HG02571 (cell line): ENCODE measurements around the gene RRP8.

Experiments
- ATAC-seq: cut with Tn5 transposase; IDR thresholded peaks from one replicate; pipeline ENCODE4 v1.9.1; 2021; ENCODE audit warnings: mild to moderate bottlenecking, moderate library complexity; ENCODE audit not compliant: unreplicated experiment

RRP8 gene

DNA sequence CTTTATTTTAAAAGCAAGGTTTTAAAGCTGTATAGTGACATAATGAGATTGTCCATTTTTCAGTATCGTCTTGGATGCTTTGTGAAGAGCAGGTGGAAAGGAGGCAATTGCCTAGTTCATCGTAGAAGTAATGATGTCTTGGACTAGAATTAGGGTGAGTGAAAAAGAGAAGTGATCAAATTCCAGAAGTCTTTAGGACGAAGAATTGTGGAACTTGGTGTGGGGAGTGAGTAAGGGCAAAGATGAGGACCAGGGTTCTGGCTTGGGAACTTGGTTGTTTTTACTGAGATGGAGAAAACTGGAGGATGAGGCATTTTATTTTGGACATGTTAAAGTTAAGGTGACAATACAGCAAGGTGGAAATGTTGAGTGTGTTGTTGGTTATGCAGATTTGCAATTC is 1.4 kb upstream of the RRP8 start:
- no peak for ATAC-seq

DNA sequence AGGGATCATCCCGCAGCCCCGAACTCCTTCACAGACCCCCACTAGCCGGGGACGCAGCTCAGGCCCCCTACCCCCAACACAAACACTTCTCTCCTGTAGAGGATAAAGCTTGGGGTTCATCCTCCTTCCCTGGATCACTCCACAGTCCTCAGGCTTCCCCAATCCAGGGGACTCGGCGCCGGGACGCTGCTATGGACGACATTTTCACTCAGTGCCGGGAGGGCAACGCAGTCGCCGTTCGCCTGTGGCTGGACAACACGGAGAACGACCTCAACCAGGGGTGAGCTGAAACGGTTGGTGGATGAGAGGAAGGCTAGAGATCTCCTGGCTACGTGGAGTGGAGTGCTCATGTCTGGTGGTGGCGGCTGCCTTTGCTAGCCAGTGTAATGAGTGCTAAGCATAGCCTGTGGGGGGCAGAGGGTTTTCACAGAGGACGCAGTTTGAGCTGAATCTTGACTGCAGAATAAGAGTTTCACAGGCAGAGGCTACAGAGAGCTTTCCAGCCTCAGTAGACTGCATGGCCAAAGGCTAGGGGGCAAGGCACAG is 738 bp upstream of the RRP8 start:
- ATAC-seq, result peak; percentile 37

DNA sequence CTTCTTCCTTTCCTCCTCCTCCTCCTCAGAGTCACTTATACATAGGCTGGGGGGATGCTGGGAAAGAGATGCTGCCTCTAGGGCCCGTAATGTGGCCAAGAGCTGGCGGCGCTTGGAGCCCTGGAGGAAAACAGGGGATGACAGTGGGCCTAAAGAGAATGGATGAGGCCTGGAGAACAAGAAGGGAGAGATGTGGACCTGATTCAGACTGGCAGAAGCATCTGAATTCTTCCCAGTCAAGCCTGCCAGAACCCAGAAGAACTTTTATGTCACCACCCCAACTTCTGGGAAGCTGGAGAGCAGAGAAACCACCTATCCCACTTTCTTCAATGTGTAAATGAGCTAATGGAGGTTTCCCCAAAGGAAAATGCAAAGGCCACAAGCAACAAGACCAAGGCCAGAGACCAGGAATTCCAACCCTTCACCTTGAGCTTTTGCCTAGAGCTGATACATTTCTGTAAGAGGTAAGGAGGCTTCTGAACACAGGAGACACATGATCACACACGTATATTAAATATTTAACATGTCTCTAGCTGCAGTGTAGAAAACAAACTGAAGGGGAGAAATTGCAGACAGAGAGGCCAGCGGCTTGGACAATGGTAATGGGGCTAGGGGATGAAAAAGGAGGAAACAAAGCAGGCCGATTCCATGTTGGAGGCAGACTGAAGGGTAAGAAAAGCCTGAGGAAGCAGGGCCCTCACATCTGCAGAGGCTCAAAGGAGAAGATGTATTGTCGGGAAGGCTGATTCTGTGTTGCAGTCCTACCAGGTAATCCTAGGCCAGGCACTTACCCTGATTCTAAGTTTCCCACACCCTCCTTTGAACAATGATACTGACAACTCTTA is 1.1 kb downstream of the RRP8 start:
- ATAC-seq, result no peak

DNA sequence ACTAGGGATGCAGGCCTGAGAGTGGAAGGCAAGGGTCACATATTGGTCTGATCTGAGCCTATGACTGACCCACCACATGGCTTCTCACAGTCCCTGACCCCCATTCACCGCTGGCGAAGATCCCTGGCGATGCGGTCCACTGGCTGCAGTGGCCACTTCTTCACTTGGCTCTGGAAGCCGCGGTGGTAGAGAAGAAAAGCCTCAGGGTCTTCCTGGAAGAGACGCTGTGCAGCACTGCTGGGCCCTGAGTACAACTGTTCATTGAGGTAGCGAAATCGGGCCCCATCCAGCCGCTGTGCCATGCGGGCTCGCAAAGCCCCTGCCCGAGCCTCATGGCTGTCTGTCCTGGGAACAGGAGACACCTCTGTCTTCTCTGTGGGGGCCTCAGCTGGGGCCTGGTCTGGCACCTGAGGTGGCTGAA is 2.4 kb downstream of the RRP8 start:
- no peak for ATAC-seq

DNA sequence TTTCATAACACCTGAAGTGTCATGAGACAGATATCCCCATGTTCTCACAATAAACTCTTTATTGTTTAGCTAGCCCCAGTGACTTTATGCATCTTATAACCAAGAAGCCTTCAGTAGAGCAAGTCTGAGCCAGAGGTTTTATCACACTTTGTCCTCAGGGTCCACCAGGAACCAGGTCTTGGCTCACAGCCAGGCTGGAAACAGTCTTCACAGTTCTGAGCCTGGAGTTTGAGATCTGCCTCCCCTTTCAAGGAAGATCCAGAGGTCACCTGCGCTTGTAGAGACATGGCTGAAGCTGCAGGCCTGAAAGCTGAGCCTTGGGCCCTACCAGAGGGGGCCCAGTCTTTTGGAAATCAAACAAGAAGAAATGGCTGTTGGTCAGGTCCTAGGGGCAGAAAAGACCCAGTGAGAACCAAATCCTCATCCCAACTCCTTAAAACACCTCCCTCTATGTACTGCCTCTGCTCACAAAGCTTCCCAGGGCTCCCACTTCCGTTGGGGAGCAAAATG is 3.5 kb downstream of the RRP8 start:
- no peak for ATAC-seq

DNA sequence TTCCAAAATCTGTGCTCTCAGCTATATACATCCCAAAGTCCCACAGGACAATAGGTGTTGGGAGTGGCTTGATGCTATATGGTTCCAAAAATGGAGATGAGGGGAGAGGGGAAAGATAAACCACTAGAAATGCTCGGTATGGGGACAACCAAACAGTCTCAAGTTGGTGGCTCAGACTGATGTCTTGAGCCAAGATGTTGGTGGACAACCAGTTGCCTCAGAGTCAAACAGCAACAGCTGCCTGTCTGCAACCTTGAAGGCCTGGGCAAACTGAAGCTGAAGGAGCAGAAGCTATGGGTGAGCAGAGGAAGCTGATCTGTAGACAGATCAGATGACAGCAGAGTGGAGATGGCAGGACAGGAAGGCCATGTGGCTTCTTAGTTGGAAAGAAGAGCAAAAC is 4.0 kb downstream of the RRP8 start:
- ATAC-seq, result no peak

DNA sequence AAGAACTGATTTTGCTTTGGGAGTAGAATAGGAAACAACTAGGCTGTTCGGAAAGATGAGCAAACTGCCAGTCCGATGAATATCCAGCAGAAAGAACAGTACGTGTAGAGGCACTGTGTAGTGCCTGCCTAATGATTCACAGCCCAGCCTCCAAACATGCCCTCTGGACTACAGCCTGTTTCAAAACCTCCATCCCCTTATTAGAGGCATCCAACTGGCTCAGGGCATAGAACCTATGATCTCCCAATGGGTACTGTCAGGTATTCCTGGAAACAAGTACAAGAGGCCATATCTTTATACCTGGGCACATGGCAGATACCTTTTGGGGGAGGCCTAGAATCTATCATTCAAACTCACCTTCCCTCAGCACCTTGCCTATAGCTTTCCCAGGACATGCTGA is 4.9 kb downstream of the RRP8 start:
- no peak for ATAC-seq

DNA sequence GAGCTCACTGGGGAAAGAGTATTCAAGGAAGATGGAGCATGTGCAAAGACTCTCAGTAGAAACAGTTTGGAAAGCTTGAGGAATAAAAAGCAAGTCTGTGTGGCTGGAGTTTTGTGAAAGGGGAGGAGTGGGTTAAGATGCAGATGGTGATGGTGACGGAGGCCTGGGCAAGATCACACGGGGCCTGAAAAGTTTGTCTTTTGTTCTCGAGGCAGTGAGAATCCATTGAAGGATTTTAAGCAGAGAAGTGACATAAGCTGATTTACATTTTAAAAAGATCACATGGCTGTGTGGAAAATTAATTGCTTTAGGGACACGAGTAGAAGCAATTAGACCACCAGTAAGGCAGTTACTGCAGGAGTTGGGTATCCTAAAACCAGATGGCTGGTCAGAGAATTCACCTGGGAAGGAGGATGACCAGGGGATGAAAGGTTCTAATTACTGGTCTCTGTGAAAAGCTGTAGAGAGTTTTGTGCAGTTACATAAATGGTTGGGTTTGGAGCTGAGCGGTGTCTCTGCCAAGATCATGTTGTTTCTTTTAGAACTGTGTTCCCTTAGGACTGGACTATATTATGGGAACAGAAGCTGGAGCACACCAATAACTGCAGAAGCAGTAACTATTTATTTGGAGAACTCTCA is 7.1 kb downstream of the RRP8 start:
- no peak for ATAC-seq

DNA sequence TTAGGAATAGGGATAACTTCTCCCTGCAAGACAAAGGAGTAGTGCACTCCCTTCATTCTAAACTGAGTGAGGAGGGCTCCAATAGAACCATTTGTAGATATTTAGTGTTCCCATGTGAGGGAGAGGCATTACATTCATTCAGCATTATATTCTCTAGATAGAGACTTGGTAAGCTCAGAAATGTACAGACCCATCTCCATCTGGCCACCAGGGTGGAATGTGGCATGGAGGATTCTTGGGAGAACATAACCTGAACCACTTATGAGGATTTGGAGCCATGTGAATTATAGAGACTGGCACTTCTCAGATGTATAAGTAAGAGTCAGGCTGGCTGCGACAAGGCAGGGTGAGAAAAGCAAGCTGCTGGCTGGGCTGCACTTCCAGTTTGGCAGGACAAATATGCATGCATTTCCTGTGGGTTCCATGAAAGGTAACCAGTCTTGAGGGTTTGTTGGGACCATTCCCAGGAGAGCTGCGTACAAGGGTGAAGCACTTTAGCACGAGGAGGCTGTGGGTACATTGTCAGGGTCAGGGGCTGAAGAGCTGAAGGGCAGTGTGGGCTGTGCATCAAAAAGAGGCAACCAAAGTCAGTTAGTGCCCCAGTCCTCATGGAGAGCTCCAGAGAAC is 9.2 kb downstream of the RRP8 start:
- ATAC-seq, result no peak

DNA sequence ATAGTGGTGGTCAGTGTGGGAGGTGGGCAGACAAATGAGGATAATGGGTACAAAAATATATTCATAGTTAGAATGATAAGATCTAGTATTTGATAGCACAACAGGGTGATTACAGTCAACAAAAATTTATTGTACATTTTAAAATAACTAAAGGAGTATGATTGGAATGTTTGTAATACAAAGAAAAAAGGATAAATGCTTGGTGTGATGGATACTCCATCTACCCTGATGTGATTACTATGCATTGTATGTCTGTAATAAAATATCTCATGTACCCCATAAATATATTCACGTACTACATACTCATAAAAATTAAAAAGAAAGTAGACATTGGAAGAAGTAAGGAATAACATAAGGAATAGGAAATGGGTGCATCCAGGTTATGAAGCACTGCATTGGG is 15.4 kb downstream of the RRP8 start:
- no peak for ATAC-seq

DNA sequence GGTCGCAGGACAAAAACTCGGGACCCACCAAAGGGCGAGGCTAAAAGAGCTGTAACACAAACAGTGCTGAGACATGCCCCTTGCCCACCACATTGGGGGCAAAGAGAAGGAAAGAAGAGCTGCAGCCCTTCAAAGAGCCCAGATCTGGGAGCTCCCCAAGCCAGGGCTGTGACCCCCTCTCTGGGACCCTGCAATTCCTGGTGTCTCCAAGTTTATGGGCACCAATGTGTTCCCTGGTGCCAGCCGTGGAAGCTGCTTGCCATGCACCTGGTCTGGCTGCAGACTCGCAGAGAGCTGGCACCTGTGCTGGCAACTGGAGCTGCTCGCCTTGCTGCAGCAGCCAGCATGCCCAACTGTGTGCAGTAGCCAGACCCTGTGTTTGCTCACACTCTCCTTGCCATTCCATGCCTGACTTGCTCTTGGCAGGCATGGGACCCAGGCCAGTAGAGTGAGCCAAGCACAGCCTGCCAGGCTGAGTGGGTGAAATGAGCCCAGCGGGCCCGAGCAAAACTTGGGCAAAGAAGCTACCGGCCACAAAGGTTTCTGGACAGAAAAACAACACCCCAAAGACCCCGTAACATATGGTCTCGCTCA is 16.0 kb downstream of the RRP8 start:
- no peak for ATAC-seq

DNA sequence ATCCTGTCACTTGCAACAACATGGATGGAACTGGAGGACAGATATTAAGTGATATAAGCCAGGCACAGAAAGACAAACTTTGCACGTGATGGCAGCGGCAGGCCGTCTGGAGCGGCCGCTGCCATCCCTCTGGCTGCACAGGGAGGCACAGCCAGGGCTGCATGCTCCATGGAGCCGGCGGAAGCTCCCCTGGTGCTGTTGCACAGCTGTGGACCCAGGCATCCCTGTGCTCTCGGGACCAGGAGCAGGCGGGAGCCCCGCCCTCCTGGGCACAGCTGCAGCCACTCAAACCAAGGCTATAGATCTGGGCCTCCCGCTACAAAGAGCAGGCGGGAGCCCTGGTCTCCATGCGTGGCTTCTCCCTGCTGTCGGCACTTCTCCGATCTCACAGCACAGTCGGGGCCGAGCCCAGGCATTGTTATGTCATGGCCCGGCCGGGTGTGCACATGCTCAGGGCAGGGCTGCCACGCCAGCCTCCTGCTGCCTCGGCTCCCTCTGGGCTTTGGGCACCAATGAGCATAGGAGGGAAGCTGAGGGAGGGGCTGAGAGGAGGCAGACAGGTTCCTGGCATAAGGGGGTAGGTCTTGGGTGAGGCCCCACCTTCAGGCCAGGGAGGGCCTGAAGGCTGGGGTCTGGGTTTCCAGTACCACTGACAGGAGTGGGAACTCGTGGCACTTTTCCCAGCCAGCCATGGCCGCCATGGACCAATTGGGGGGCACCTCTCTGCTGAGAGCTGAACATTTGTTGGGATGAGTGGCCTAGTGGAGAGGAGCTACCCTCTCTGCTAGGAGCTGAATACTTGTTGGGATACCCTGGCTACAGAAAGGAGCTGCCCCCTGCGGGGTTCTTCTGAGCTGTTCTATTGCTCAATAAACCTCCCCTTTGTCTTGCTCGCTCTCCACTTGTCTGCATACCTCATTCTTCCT is 16.7 kb downstream of the RRP8 start:
- ATAC-seq, result no peak

DNA sequence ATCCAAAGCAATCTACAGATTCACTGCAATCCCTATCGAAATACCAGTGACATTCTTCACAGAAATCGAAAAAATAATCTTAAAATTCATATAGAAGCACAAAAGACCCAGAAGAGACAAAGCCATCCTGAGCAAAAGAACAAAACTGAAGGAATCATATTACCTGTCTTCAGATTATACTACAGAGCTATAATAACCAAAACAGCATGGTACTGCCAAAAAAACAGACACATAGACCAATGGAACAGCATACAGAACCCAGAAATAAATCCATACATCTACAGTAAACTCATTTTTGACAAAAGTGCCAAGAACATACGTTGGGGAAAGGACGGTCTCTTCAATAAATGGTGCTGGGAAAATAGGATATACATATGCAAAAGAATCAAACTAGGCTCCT is 18.9 kb downstream of the RRP8 start:
- no peak for ATAC-seq

DNA sequence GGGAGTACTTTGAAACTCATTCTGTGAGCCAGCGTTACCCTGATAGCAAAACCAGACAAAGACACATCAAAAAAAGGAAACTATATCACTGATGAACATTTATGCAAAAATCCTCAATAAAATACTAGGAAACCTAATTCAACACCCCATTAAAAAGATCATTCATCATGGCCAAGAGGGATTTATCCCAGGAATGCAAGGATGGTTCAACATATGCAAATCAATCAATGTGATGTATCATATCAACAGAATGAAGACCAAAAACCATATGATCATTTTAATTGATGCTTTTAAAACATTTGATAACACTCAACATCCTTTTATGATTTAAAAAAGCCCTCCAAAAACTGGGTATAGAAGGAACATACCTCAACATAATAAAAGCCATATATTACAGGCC is 19.8 kb downstream of the RRP8 start:
- no peak for ATAC-seq

DNA sequence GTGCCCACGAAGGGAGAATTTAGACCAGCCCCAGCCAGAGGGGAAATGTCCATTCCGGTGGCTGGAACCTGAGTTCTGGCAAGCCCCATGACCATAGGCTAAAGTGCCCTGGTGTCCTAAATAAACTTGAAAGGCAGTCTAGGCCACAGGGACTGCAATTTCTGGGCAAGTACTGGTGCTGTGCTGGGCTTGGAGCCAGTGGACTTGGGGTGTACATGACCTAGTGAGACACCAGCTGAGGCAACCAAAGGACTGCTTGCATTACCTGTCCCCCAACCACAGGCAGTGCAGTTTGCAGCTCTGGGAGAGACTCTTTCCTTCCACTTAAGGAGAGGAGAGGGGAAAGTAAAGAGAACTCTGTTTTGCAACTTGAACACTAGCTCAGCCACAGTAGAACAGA is 23.7 kb downstream of the RRP8 start:
- no peak for ATAC-seq

DNA sequence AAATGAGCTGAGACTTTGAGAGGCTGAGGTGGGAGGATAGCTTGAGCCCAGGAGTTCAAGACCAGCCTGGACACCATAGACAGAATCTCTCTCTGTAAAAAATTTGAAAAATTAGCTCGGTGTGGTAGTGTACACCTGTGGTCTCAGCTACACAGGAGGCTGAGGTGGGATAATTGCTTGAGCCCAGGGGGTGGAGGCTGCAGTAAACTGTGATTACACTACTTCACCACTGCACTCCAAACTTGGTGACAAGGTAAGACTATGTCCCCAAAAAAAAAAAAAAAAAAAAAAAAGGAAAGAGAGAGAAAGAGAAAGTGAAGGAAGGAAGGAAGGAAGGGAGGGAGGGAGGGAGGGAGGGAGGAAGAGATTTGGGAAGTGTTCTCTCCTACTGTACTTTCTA is 25.3 kb downstream of the RRP8 start:
- ATAC-seq, result no peak

DNA sequence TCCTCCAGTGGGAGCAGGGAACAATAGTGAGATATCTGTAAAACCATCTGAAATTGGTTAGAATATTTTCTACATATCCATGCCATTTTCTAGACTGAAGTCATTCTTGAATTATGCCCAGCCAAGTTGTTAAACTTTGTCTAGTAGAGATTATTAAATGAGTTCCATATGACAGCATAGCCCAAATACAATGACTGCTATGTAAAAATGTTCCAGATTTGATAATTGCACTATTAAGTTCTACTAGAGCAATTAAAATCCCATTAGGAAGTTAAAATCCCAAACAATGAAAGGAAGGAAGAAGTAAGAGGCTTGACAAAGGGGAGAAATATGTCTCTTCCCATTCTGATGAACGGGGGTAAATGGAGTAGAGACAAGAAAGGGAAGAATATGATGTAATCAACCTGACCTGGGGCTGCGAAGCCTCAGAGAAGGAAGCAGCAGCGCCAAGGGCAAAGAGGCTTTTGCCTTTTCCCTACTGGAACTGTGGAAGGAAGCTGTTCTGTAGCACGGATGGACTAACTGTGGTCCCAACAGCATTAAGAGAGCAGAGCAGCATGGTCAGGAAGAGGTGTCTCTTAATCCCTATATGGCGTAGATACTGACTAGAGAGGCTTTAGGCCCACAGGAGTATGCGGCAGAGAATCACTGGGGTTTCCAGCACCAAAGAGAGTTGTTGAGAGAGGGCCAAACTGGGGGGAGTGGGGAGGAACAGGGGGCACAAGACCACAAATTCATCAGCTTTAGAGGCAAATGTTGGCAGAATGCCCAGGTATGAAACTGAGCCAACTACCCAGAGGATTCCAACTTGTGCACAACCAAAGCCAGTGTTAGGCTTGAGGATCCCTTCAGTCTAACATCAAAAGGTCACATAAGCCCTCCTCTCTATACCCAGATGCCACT is 26.7 kb downstream of the RRP8 start:
- ATAC-seq, result no peak

DNA sequence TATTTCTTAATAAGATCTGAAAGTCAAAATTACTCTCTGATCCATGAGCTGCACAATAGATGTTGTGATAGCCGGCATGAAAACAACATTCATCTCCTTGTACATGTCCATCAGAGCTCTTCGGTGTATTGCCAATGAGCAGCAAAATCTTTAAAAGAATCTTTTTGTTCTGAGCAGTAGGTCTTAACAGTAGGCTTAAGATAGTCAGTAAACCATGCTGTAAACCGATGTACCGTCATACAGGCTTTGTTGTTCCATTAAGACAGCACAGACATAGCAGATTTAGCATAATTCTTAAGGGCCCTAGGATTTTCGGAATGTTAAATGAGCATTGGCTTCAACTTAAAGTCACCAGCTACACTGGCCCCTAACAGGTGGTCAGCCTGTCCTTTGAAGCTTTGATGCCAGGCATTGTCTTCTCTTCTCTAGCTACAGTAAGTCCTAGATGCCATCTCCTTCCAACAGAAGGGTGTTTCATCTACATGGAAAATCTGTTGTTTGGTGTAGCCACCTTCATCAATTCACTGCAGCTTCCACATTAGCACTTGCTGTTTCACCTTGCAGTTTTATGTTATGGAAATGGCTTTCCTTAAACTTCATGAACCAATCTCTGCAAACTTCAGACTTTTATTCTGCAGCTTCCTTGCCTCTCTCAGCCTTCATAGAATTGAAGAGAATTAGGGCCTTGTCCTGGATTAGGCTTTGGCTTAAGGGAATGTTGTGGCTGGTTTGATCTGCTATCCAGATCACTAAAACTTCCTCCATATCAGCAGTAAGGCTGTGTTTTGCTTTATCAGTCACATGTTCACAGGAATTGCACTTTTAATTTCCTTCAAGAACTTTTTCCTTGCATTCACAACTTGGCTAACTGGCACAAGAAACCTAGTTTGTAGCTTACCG is 28.4 kb downstream of the RRP8 start:
- no peak for ATAC-seq
